OCI-LY1 (cell line): Measurements from ENCODE around the gene SPSB4.

Experiments used
- H2AFZ ChIP-seq: fragments of 200-600 bp; sonication (generic), shearing (Covaris generic); 2 replicates; pipeline ENCODE4 v1.6.0; 2014; ENCODE audit warnings: antibody characterized with exemption, mild to moderate bottlenecking, low read length
- H3F3A ChIP-seq: fragments of 200-600 bp; sonication (generic), shearing (Covaris generic); 2 replicates; pipeline ENCODE4 v1.6.0; 2014; ENCODE audit warnings: mild to moderate bottlenecking, antibody characterized with exemption, low read length, moderate library complexity; ENCODE audit not compliant: insufficient read depth
- H3K27ac ChIP-seq: fragments of 200-600 bp; sonication (generic); 2 replicates; pipeline ENCODE4 v1.5.1; 2014; ENCODE audit warnings: low read length, mixed run types, mild to moderate bottlenecking, low read depth; ENCODE audit not compliant: poor library complexity, severe bottlenecking
- H3K27me3 ChIP-seq: fragments of 200-600 bp; sonication (generic); 2 replicates; pipeline ENCODE4 v1.6.0; 2014; ENCODE audit warnings: antibody characterized with exemption, mild to moderate bottlenecking, low read length, moderate library complexity; ENCODE audit not compliant: insufficient read depth
- H3K36me3 ChIP-seq: fragments of 200-600 bp; sonication (generic); 2 replicates; pipeline ENCODE4 v1.6.1; 2014; ENCODE audit warnings: mild to moderate bottlenecking, antibody characterized with exemption, low read length, moderate library complexity, mixed read lengths; ENCODE audit not compliant: insufficient read depth
- H3K4me1 ChIP-seq: fragments of 200-600 bp; sonication (generic); 2 replicates; pipeline ENCODE4 v1.5.1; 2014; ENCODE audit warnings: mild to moderate bottlenecking, low read length, moderate library complexity; ENCODE audit not compliant: insufficient read depth, severe bottlenecking
- H3K4me2 ChIP-seq: fragments of 200-600 bp; sonication (generic), shearing (Covaris generic); 2 replicates; pipeline ENCODE4 v1.6.1; 2014; ENCODE audit warnings: low read length
- H3K4me3 ChIP-seq: fragments of 200-600 bp; sonication (generic); 2 replicates; pipeline ENCODE4 v1.5.1; 2014; ENCODE audit warnings: low read length, low read depth, mild to moderate bottlenecking, mixed read lengths; ENCODE audit not compliant: poor library complexity, severe bottlenecking
- H3K79me2 ChIP-seq: fragments of 200-600 bp; shearing (Covaris generic); 2 replicates; pipeline ENCODE4 v1.6.1; 2016; ENCODE audit warnings: mixed run types, low read length, mixed read lengths; ENCODE audit not compliant: insufficient read depth
- H3K9ac ChIP-seq: fragments of 200-600 bp; sonication (generic), shearing (Covaris generic); 2 replicates; pipeline ENCODE4 v1.6.1; 2014; ENCODE audit warnings: mild to moderate bottlenecking, low read length, mixed read lengths
- H3K9me2 ChIP-seq: fragments of 200-600 bp; sonication (generic), shearing (Covaris generic); 2 replicates; pipeline ENCODE4 v1.6.1; 2014; ENCODE audit warnings: low read depth, mild to moderate bottlenecking, low read length, mixed read lengths
- H3K9me3 ChIP-seq: fragments of 200-600 bp; shearing (Covaris generic); 2 replicates; pipeline ENCODE4 v1.6.1; 2014; ENCODE audit warnings: low read length, mixed read lengths
- H4K20me1 ChIP-seq: fragments of 200-600 bp; sonication (generic), shearing (Covaris generic); 2 replicates; pipeline ENCODE4 v1.6.0; 2016; ENCODE audit warnings: mild to moderate bottlenecking, low read length; ENCODE audit not compliant: insufficient read depth
- CTCF ChIP-seq: fragments of 200-600 bp; sonication (generic), shearing (Covaris generic); IDR thresholded peaks from 2 replicates; pipeline ENCODE4 v1.5.1; 2017; ENCODE audit warnings: mild to moderate bottlenecking, antibody characterized with exemption, low read length, moderate library complexity, mixed read lengths
- EZH2 ChIP-seq: fragments of 200-600 bp; sonication (generic), shearing (Covaris generic); IDR thresholded peaks from 2 replicates; pipeline ENCODE4 v1.8.0; 2017; ENCODE audit warnings: borderline replicate concordance, mixed run types, mild to moderate bottlenecking, antibody characterized with exemption, low read length, moderate library complexity, mixed read lengths

Gene SPSB4

GRCh38 chr3:141059816-141060215, 8.7 kb downstream of the SPSB4 start:
- H3K4me2 ChIP-seq = no peak overlapping the region
- no peak overlapping the region for H2AFZ ChIP-seq
- no peak overlapping the region for H3K4me3 ChIP-seq
- peaks cover 14% of the 10 kb centered on the region; the same call in 1 of the 2 replicates for H3K27me3 ChIP-seq
- no peak overlapping the region for H3K27ac ChIP-seq
- 0 out of 2 replicates have a peak, but pooled peaks cover 2% of the 10 kb centered on the region for H3K9me3 ChIP-seq
- no peaks in the 10 kb centered on the region for H3K79me2 ChIP-seq
- H4K20me1 ChIP-seq = no peaks in the 10 kb centered on the region
- no peaks in the 10 kb centered on the region for H3K36me3 ChIP-seq
- TF ChIP-seq EZH2 = no peak
- TF ChIP-seq CTCF = no peak
- H3K4me1 ChIP-seq = no peaks in the 10 kb centered on the region
- H3F3A ChIP-seq = no peaks in the 10 kb centered on the region
- peaks cover 5% of the 10 kb centered on the region; the same call in 1 of the 2 replicates for H3K9me2 ChIP-seq
- no peak overlapping the region for H3K9ac ChIP-seq

- no peak for TF ChIP-seq CTCF
- no peak for TF ChIP-seq EZH2
- Histone ChIP-seq H2AFZ (no peak overlapping the region), H3K36me3 (no peaks in the 10 kb centered on the region)
These were observed 9.2 kb downstream of the SPSB4 start for GRCh38 chr3:141060327-141060726.

GRCh38 chr3:141063831-141064230, 12.7 kb downstream of the SPSB4 start:
- Histone ChIP-seq H3K79me2 (no peaks in the 10 kb centered on the region), H3K36me3 (no peaks in the 10 kb centered on the region), H2AFZ (no peak overlapping the region), H3K4me1 (no peaks in the 10 kb centered on the region), H4K20me1 (no peaks in the 10 kb centered on the region), H3K9me2 (peaks cover 5% of the 10 kb centered on the region; the same call in 1 of the 2 replicates), H3K9ac (no peak overlapping the region), H3K9me3 (0 out of 2 replicates have a peak, but pooled peaks cover 2% of the 10 kb centered on the region), H3K4me3 (no peak overlapping the region), H3F3A (no peaks in the 10 kb centered on the region), H3K27ac (no peak overlapping the region), H3K27me3 (peaks cover 7% of the 10 kb centered on the region; the same call in 1 of the 2 replicates), H3K4me2 (no peak overlapping the region)
- TF ChIP-seq CTCF (no peak), EZH2 (no peak)

More at GRCh38 chr3:141060327-141060726, 9.2 kb downstream of the SPSB4 start:
- H3K4me3 ChIP-seq = no peak overlapping the region
- no peaks in the 10 kb centered on the region for H4K20me1 ChIP-seq
- no peaks in the 10 kb centered on the region for H3K4me1 ChIP-seq
- H3K9me2 ChIP-seq = peaks cover 5% of the 10 kb centered on the region; the same call in 1 of the 2 replicates
- H3K27ac ChIP-seq = no peak overlapping the region
- no peak overlapping the region for H3K9ac ChIP-seq
- H3K9me3 ChIP-seq = 0 out of 2 replicates have a peak, but pooled peaks cover 2% of the 10 kb centered on the region
- no peak overlapping the region for H3K4me2 ChIP-seq
- peaks cover 14% of the 10 kb centered on the region; the same call in 1 of the 2 replicates for H3K27me3 ChIP-seq
- H3K79me2 ChIP-seq = no peaks in the 10 kb centered on the region
- H3F3A ChIP-seq = no peaks in the 10 kb centered on the region
